Central memory CD8-positive, alpha-beta T cell (primary cell): ENCODE results near the gene SUPT7L.
A peak's percentile ranks its signal among the peaks of the same experiment; 100 is the strongest.
"Not testable (repeated sequence)": the region's sequence is repeated elsewhere in the genome, so short reads cannot be mapped to it uniquely, and the experiment has no call there.

Experiments
- ATAC-seq: fragments of 150-1000 bp; cut with Tn5 transposase; replicated peaks from 2 replicates; pipeline ENCODE4 v1.10.0; 2022; ENCODE audit warnings: mild to moderate bottlenecking, moderate FRiP score, moderate number of reproducible peaks; ENCODE audit not compliant: poor library complexity, severe bottlenecking; ENCODE audit errors: extremely low read depth
- DNase-seq, 2 donors: peaks; one replicate each; pipeline ENCODE4 v3.0.0; 2021; ENCODE audit warnings: low spot score in 2 of 2
- H3K27ac Mint-ChIP-seq: one replicate; pipeline ENCODE4 v1.8.0; 2022; ENCODE audit warnings: low read depth, mild to moderate bottlenecking, moderate library complexity, mixed read lengths
- H3K27me3 Mint-ChIP-seq: one replicate; pipeline ENCODE4 v1.8.0; 2022; ENCODE audit warnings: mixed read lengths
- H3K36me3 Mint-ChIP-seq: one replicate; pipeline ENCODE4 v1.8.0; 2022; ENCODE audit warnings: mild to moderate bottlenecking, moderate library complexity, mixed read lengths; ENCODE audit not compliant: insufficient read depth
- H3K4me1 Mint-ChIP-seq: one replicate; pipeline ENCODE4 v1.8.0; 2022; ENCODE audit warnings: mixed read lengths
- H3K4me3 Mint-ChIP-seq: one replicate; pipeline ENCODE4 v1.8.0; 2022; ENCODE audit warnings: mild to moderate bottlenecking, moderate library complexity, mixed read lengths
- H3K9me3 Mint-ChIP-seq: one replicate; pipeline ENCODE4 v1.8.0; 2022; ENCODE audit warnings: mixed read lengths

The SUPT7L gene

DNA sequence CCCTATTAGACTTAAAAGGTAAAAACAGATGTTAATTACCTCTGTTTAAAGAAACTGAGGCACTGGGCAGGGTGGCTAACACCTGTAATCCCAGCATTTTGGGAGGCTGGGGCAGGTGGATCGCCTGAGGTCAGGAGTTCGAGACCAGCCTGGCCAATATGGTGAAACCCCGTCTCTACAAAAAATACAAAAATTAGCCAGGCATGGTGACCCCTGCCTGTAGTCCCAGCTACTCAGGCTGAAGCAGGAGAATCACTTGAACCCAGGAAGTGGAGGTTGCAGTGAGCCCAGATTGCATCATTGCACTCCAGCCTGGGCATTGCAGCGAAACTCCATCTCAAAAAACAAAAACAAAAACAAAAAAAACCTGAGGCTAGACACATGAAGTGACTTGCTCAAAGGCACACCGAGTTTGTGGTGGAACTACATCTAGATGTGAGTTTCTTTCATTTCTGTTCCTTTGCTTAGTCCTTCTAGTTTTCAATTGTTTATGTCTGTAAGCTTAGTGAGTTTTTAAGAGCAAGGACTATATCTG lies 41.0 kb upstream of the SUPT7L start:
- no peak for DNase-seq
- H3K9me3 Mint-ChIP-seq: no peaks in the 10 kb centered on the region
- H3K36me3 Mint-ChIP-seq: peaks cover 3% of the 10 kb centered on the region
- H3K4me3 Mint-ChIP-seq: no peak overlapping the region
- peaks cover 8% of the 10 kb centered on the region for H3K4me1 Mint-ChIP-seq
- H3K27me3 Mint-ChIP-seq: no peaks in the 10 kb centered on the region
- no peak for ATAC-seq
- no peak overlapping the region for H3K27ac Mint-ChIP-seq

DNA sequence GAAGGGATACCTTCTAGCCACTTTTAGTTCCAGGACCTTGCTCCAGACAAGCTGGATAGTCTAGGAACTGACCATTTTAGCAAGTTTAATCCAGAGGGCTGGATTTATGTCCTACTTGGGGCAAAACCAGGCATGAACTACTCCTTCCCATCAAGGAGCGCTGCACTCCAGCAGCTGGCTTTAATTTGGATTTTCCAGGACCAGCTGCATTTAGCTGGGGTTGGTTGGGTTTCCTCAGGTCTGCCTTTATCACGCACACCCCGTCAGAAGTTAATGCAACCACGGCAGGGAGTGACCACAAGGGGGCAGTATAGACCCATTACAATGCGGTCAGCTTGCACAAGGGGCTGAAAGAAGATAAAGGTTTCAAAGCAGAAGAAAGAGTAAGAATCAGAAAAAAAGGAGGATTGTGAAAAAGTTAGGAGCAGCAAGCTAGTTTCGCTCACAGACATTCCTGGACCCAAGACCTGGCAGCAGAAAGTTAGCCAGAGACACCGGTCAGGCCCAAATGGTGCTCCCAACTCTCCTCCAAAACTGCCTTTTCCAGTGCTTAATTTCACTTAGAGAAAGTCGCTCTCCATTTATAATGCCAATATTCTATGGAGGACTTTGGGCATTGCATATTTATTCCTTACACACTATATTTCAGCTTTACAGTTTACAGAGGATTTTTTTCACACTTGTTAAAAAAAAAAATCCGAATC lies 40.4 kb upstream of the SUPT7L start:
- Mint-ChIP-seq H3K27ac (no peak overlapping the region), H3K36me3 (peaks cover 3% of the 10 kb centered on the region), H3K4me3 (no peak overlapping the region), H3K27me3 (no peaks in the 10 kb centered on the region), H3K9me3 (no peaks in the 10 kb centered on the region), H3K4me1 (peaks cover 8% of the 10 kb centered on the region)
- DNase-seq (peak; percentile 74 to 80), ATAC-seq (peak; percentile 77)

GRCh38 chr2:27702302-27702701 lies 38.9 kb upstream of the SUPT7L start:
- ATAC-seq: no peak
- H3K27ac Mint-ChIP-seq: no peak overlapping the region
- peaks cover 5% of the 10 kb centered on the region for H3K36me3 Mint-ChIP-seq
- H3K4me3 Mint-ChIP-seq: no peak overlapping the region
- H3K4me1 Mint-ChIP-seq: peaks cover 8% of the 10 kb centered on the region
- no peaks in the 10 kb centered on the region for H3K27me3 Mint-ChIP-seq
- H3K9me3 Mint-ChIP-seq: no peaks in the 10 kb centered on the region
- no peak for DNase-seq

DNA sequence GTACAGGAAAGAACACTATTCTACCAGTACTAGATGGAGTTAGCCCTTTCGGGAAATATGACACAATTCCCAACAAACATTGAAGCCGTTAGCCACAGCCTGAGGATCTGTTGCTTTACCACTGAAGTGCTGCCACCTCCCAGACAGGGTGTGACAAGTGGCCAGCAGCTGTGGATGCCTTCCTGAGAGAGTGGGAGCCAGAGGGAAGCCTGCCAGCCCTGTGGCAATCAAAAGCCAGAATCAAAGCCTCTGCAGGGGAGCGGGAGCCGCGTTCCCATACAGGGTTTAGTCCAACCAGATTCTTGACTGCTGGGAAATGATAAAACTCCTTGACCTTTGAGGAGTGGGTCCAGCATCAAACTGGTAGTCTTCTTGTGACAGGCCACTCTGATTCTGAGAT lies 38.3 kb upstream of the SUPT7L start:
- H3K9me3 Mint-ChIP-seq: no peaks in the 10 kb centered on the region
- no peak overlapping the region for H3K27ac Mint-ChIP-seq
- H3K4me3 Mint-ChIP-seq: no peak overlapping the region
- DNase-seq (no peak), ATAC-seq (no peak)
- H3K27me3 Mint-ChIP-seq: no peaks in the 10 kb centered on the region
- H3K4me1 Mint-ChIP-seq: peaks cover 8% of the 10 kb centered on the region
- H3K36me3 Mint-ChIP-seq: peaks cover 5% of the 10 kb centered on the region

GRCh38 chr2:27697660-27698059 lies 34.2 kb upstream of the SUPT7L start:
- Mint-ChIP-seq H3K4me3 (no peak overlapping the region), H3K4me1 (no peaks in the 10 kb centered on the region), H3K27me3 (no peaks in the 10 kb centered on the region), H3K9me3 (no peaks in the 10 kb centered on the region), H3K36me3 (peaks cover 21% of the 10 kb centered on the region), H3K27ac (no peak overlapping the region)
- ATAC-seq (no peak), DNase-seq (no peak)

DNA sequence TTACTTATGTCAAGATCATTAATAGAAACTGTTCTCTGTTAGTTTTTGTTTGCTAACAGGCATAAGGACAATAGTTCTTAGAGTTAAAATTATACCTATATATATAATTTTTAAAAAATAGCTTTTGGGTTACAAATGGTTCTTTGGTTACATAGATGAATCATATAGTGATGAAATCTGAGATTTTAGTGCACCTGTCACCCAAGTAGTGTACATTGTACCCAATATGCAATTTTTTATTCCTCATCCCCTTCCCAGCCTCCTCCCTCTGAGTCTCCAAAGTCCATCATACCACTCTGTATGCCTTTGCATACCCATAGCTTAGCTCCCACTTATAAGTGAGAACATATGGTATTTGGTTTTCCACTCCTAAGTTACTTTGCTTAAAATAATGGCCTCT lies 26.6 kb upstream of the SUPT7L start:
- no peaks in the 10 kb centered on the region for H3K27me3 Mint-ChIP-seq
- H3K27ac Mint-ChIP-seq: no peak overlapping the region
- no peak for DNase-seq
- peaks cover 12% of the 10 kb centered on the region for H3K4me1 Mint-ChIP-seq
- H3K4me3 Mint-ChIP-seq: no peak overlapping the region
- no peaks in the 10 kb centered on the region for H3K9me3 Mint-ChIP-seq
- H3K36me3 Mint-ChIP-seq: peaks cover 16% of the 10 kb centered on the region
- no peak for ATAC-seq

DNA sequence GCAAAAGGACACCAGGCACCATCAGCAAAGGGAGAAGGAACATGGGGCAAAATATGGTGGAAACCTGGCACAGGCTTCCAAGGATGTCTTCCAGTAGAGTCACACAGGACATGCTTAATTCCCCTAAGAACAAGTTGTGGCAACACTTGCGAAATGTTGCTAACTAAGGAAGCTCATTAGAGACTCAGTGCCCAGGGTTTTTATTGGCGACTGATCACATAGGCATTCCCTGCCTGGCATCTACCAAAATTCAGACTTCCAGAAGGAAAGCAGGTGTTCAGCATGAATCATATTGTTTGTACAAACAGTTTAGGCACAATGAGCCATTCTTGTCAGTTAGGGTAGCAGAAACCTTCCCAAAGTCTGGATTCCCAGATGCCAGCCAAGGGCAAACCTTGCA lies 26.0 kb upstream of the SUPT7L start:
- DNase-seq (no peak), ATAC-seq (no peak)
- H3K36me3 Mint-ChIP-seq: peaks cover 14% of the 10 kb centered on the region
- no peaks in the 10 kb centered on the region for H3K9me3 Mint-ChIP-seq
- H3K4me1 Mint-ChIP-seq: peaks cover 18% of the 10 kb centered on the region
- H3K27ac Mint-ChIP-seq: no peak overlapping the region
- H3K27me3 Mint-ChIP-seq: no peaks in the 10 kb centered on the region
- H3K4me3 Mint-ChIP-seq: no peak overlapping the region

GRCh38 chr2:27687232-27687631 lies 23.8 kb upstream of the SUPT7L start:
- Mint-ChIP-seq H3K27ac (no peak overlapping the region), H3K4me3 (no peak overlapping the region), H3K27me3 (no peaks in the 10 kb centered on the region), H3K4me1 (peaks cover 25% of the 10 kb centered on the region), H3K36me3 (peaks cover 17% of the 10 kb centered on the region), H3K9me3 (no peaks in the 10 kb centered on the region)
- DNase-seq (no peak), ATAC-seq (no peak)

GRCh38 chr2:27685577-27685976 lies 22.2 kb upstream of the SUPT7L start:
- Mint-ChIP-seq H3K27ac (no peak overlapping the region), H3K9me3 (no peaks in the 10 kb centered on the region), H3K27me3 (no peaks in the 10 kb centered on the region), H3K4me1 (peaks cover 19% of the 10 kb centered on the region), H3K36me3 (peaks cover 17% of the 10 kb centered on the region), H3K4me3 (peak overlapping the region; percentile 33)
- ATAC-seq (no peak), DNase-seq (no peak)

- peak; percentile 88 for ATAC-seq
- H3K27me3 Mint-ChIP-seq, H3K9me3 Mint-ChIP-seq, DNase-seq: not testable (repeated sequence)
- Mint-ChIP-seq H3K4me3 (peak overlapping the region; percentile 33), H3K36me3 (peaks cover 18% of the 10 kb centered on the region), H3K4me1 (peaks cover 19% of the 10 kb centered on the region), H3K27ac (peak overlapping the region; percentile 47)
Measured at GRCh38 chr2:27685006-27685405, 21.6 kb upstream of the SUPT7L start.

GRCh38 chr2:27683390-27684071 lies 20.1 kb upstream of the SUPT7L start:
- DNase-seq (peak; percentile 83 to 85), ATAC-seq (peak; percentile 75)
- no peaks in the 10 kb centered on the region for H3K27me3 Mint-ChIP-seq
- H3K4me3 Mint-ChIP-seq: no peak overlapping the region
- peaks cover 19% of the 10 kb centered on the region for H3K4me1 Mint-ChIP-seq
- peak overlapping the region; percentile 72 for H3K27ac Mint-ChIP-seq
- H3K9me3 Mint-ChIP-seq: no peaks in the 10 kb centered on the region
- H3K36me3 Mint-ChIP-seq: peaks cover 20% of the 10 kb centered on the region

DNA sequence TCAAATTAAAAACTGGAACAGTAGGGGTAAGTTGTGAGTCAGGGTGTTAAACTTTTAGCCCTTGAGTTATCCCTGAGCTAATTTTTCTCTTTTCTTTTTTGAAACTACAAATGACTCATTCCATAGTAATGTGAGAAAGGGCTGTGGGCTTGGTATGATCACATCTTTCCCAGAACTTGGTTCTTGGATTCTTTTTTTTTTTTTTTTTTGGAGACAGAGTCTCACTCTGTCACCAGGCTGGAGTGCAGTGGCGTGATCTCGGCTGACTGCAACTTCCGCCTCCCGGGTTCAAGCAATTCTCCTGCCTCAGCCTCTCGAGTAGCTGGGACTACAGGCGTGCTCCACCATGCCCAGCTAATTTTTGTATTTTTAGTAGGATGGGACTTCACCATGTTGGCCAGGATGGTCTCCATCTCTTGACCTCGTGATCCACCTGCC lies 18.9 kb upstream of the SUPT7L start:
- not testable (repeated sequence) for DNase-seq, H3K27ac Mint-ChIP-seq, H3K4me3 Mint-ChIP-seq, ATAC-seq, H3K27me3 Mint-ChIP-seq, H3K9me3 Mint-ChIP-seq
- Mint-ChIP-seq H3K4me1 (peaks cover 19% of the 10 kb centered on the region), H3K36me3 (peaks cover 22% of the 10 kb centered on the region)

DNA sequence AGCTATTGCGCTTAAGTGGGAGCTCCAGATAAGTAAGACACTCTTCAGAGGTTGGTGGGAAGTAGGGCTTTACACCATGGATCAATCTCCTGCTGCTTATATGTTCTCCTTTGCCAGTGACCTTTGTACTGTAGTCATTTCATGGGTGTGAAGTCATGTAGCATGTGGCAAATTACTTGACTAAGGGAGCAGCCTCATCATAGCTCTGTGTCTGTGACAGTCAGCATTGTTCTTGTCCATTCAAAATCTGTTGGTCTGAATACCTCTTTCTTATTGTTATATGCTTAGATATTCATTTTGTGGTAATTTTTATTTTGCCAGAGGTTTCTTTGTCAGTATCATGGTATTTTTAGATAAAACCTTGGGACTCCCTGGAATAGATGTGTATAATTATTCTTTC lies 18.4 kb upstream of the SUPT7L start:
- no peak overlapping the region for H3K27ac Mint-ChIP-seq
- no peak overlapping the region for H3K4me3 Mint-ChIP-seq
- DNase-seq: no peak
- peaks cover 25% of the 10 kb centered on the region for H3K36me3 Mint-ChIP-seq
- H3K27me3 Mint-ChIP-seq: no peaks in the 10 kb centered on the region
- H3K9me3 Mint-ChIP-seq: no peaks in the 10 kb centered on the region
- H3K4me1 Mint-ChIP-seq: peaks cover 19% of the 10 kb centered on the region
- no peak for ATAC-seq
